Measurements from ENCODE around the gene AFMID.

GRCh38 chr17:78175643-78175981 lies 11.6 kb upstream of the AFMID start:
- TF ChIP-seq CTCF (IDR thresholded peaks at IDR 0.05; ENCODE audit: insufficient read depth, low read length) (no peak), POLR2AphosphoS5 (IDR thresholded peaks at IDR 0.05; ENCODE audit: low read depth) (no peak), GABPA (IDR thresholded peaks at IDR 0.05; ENCODE audit: low read depth) (no peak), REST (IDR thresholded peaks at IDR 0.05; ENCODE audit: insufficient replicate concordance, low read depth) (no peak)
